NCI-H146 treated with DMSO at 0.1 percent for 48 hours (cell line): ENCODE measurements around the gene YWHAH.

Source experiments
- DNase-seq: peaks from one replicate; lab custom pipeline; 2025; ENCODE audit not compliant: unreplicated experiment; lab: John Stamatoyannopoulos, UW

Gene YWHAH

DNA sequence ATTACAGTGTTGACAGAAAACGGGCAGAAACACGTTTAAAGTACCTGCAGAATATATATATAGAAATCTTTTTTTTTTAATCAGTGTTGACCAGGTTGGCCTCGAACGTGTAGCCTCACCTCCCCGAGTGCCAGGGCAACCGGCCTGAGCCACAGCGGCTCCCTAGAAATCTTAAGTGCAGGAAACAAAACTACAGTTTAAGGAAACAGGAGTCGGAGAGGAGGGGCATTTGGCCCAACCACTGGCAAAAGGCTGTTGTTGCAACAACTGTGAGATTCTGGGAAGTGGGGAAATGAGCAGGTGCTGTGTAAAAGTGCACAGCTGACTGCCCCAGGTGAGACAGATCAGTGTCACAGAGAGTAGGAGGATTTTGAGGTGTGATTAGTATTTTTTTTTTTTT, 3.7 kb downstream of the YWHAH start:
- DNase-seq: no peak

DNA sequence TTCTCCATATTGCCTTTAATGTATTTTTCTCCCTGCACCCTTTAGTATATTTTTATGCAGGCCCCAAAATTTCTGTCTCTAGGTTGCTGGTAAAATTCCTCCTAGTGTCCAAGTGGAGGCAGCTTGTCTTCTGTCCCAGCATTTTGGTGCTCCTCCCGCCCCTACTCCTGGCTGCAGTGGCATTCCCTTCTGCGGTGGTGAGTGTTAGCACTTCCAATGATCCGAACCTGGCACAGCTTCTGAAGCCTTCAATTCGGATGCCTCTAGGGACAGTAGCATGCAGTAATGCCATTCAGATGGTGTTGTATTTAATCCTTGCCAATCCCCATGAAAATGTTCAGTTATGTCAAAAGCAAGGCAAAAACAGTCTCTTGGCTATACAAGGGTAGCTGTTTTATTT, 5.9 kb downstream of the YWHAH start:
- no peak for DNase-seq

DNA sequence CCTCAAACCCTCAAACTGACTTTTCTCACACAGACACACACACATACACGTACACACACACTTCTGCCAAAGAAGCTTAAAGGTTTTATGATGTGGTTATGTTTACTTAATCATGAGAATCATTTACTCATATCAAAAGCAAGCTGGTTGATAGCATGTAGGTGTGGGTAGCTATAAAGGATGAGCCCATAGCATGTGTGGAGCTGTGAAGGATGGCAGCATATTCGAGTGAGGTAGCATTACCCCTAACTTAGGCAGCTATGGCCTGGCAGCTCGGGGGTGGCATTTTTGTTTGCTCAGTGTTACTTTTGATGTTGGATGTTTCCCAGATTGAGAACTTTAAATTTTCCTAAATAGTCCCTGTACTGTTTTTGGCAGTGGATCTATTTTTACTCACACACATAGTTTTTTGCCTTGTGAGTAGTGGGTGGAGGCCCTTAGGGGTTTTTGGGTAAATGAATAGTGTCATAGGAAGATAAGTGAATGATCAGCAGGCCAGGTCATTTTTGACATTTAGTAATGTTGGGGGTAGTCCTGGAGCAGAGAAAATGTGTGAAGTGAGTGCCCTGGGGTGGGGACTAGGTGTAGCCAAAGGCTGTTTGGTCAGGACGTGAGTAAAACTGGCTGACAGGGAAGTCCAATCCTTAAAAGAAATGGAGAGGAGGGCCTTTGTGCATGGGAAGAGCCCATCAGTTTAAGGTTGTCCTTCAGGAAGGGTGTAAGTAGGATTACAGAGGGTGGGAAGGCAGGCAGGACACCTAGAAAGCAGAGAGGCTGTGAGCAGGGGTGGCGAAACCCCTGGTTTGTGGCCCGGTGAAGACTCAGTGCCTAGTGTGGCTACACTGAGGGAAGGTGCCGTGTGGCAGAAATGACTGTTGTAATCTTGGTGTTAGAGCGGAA, 7.1 kb downstream of the YWHAH start:
- no peak for DNase-seq

DNA sequence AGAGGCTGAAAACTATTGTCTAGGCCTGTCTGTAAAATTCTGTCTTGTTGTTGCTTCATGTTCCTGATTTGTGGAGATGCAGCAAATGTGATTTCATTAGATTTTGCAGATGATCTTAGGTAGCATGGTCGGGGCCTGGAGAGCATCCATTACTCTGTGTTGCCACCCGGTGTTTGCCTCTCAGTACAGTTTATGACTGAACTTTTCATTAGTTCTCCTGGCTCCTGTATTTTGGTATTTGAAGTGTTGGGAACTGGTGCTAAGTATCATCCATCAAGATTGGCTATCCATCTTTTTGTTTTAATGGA, 7.7 kb downstream of the YWHAH start:
- no peak for DNase-seq

DNA sequence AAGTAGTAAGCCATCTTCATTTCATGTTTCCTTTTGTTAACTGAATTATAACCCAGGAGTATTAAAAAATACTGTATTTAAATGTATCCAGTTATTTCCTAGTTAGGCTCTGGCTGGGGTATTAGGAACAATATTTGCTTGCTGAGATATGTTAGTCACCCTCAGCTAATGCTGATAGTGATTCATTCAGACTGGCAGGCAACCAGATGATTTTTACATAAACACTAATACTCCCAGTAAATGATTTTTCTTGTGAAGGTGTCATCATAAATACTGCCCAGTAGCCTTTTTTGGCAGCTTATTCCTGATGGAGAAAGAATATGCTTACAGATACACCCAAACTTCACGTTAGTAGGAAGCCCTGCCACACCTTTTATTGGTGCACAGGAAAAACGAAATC, 8.1 kb downstream of the YWHAH start:
- no peak for DNase-seq

DNA sequence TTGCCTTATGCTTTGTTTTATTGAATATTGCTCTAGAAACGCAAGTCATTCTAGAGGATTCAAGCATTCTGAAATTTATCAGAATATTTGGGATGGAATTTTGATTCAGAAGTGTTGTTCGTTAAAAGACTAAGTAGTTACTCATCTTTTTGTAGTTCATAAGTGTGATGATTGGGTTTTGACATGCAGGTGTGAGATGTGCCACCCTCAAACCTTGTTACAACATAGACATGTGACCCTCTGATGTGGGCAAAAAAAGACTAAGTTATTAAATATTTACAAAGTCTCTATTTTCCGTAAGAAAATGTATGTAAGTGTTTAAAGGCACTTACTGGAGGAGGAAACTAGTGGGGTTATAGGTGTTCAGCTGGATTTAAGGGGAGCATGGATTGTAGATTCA, 8.9 kb downstream of the YWHAH start:
- DNase-seq: no peak

DNA sequence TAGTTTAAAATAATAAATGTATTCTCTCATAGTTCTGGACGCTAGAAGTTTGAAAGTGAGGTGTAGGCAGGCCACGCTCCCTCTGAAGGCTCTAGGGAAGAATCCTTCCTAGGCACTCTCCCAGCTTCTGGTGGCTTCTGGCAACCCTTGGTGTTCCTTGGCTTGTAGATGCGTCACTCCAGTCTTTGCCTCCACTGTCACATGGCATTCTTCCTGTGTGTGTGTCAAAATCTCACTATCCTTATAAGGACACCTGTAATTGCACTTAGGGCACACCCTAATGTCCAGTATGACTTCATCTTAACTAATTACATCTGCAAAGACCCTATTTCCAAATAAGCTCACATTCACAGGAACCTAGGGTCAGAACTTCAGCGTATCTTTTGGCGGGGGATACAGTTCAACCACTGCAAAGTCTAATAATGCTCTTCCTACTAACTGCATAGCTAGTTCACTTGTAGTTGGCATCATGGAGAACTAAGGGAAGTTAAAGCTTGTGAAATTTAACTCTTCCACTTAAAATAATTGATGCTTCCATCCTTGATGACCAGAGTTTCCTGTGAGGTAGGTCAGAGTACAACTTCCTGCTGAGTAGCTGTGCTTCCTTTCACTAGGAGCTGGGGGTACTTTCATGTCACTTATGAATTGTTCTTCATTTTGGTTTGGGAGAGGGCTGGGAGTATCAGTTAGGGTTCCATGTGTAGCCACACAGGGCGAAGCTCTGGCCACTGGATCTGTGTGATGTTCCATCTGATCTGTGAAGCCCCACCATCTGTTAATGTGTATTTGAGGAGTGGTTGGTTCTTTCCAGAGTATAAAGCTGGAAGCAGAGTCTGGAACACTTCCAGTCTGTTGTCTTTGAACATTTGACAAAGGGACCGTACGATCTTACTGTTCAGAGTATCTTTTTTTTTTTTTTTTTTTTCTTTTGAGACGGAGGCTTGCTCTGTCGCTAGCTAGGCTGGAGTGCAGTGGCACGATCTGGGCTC, 10.5 kb downstream of the YWHAH start:
- DNase-seq: no peak

DNA sequence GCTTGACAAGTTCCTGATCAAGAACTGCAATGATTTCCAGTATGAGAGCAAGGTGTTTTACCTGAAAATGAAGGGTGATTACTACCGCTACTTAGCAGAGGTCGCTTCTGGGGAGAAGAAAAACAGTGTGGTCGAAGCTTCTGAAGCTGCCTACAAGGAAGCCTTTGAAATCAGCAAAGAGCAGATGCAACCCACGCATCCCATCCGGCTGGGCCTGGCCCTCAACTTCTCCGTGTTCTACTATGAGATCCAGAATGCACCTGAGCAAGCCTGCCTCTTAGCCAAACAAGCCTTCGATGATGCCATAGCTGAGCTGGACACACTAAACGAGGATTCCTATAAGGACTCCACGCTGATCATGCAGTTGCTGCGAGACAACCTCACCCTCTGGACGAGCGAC, 12.0 kb downstream of the YWHAH start:
- DNase-seq: no peak

DNA sequence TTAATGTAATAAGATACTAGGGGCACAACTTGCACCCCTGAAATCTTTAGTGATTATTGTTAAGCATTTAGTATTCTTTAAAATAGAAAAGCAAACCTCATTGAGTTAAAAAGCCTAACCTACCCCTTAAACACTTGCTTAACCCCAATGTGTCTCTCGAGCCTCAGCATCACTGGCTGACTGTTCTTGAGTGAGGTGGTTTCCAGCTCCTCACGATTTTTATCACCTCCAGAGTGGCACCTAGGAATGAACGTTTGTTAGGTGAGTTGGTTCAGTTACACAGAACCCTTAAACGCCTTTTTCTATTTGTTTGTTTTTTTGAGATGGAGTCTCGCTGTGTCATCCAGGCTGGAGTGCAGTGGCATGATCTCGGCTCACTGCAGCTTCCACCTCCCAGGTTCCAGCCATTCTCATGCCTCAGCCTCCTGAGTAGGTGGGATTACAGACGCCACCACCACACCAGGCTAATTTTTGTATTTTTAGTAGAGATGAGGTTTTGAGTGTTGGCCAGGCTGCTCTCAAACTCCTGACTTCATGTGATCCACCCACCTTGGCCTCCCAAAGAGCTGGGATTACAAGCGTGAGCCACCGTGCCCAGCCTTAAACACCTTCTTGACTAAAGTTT, 13.7 kb downstream of the YWHAH start:
- DNase-seq: no peak

DNA sequence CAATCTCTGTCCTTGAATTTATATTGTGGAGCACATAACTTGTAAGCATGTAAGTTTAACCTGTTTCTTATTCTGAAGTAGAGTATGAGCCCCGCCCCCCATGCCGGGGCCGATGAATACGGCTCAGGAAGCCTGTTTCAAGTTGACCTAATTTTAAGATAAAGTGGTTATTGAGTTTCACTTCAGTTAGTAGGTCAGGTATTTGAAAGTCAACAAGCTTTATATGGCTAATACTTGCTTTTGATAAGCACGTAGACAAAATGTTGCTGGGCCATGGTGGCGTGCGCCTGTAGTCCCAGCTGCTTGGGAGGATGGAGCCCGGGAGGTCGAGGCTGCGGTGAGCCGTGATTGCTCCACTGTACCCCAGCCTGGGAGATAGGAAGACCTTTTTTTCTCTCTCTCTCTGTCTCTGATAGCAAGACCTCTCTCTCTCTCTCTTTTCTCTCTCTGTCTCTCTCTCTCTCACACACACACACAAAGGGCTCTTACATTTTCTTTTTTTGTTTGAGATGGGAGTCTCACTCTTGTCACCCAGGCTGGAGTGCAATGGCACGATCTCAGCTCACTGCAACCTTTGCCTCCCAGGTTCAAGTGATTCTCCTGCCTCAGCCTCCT, 14.4 kb downstream of the YWHAH start:
- DNase-seq: no peak

DNA sequence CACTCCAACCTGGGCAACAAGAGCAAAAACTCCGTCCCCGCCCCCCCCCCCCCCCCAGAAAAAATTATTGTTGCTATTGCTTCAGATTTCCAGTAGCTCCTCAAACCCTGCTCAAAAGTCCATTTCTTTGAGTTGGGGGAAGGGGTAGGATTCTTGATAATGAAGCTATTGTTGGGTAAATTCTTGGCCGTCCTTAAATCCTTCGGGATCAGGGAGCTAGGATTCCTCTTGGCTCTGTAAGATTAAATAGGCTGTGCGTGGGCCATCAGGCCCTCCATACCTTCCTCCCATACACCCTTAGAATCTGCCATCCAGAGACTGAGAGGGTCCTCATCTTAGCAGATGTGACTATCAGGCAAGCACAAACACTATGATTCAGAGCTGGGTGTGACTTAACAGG, 16.4 kb downstream of the YWHAH start:
- no peak for DNase-seq

DNA sequence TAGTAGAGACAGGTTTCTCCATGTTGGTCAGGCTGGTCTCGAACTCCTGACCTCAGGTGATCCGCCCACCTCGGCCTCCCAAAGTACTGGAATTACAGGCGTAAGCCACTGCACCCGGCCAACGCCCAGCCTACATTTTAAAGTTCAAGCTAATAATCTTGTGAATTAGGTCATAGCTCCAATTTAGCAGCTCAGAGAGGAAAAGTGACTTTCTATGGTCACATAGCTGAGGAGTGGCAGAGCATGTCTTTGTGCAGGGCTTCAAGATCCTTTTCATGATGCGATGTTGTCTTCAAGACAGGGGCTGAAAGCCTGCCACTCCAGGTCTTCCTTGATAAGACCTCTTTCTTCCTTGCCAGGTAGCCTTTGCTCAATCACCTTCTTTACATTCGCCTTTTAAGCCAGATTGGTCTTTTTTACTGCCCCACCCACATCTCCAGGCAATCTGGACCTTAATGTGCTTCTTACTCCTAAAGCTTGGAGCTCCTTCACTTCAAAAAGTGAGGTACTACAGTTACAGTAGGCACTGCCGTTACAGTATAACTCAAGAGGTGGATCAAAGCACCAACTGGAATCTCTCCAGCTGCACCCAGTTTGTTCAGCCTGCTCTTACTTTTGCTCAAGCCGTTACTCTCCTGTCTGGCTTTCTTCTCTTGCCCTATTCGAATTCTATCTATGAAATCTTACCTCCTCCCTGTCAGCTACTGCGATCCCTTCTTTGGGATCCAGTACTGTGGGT, 18.2 kb downstream of the YWHAH start:
- DNase-seq: no peak

DNA sequence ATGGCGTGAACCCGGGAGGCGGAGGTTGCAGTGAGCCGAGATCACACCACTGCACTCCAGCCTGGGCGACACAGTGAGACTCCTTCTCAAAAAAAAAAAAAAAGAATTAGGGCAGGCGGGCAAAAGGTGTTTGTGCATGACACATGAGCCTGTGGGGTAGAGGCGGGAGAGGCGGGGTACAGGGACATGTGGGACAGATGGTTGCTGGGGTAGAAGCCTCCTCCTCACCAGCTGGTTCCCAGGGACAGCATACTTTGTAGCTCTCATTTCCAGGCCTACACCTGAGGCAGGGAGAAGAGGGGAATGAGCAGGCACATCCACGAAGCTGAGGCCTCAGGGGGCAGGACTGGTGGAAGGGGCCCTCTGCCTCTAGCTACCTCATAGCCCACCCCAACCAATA, 23.7 kb downstream of the YWHAH start:
- no peak for DNase-seq

DNA sequence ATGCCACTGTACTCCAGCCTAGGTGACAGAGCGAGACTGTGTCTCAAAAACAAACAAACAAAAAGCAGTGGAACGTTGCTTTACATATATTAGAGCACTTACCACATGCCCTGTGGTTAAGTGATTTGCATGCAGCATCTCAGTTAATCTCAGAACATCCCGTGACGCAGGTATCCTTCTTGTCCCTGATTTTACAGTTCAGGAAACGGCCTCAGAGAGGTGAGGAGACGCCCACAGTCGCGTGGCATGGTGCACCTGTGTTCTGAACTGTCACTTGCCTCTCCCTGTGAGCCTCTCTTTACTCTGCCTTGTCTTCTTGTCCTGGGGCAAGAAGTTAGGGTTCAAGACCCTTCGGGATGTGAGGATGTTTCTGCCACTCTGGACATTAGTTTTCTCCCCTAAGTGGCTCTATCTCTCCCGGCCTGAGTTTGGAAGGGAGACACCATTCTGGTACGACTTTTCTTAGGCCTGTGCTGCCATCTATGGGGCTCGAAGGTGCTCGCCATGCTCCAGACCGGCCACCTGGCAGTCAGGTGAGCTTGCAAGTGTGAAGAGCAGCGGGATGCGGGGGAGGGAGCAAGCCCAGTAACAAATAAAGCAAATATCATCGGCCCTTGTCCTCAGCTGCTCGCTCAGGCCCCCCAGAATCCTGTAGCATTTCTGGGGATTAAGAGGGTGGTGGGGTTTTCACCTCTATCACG, 25.6 kb downstream of the YWHAH start:
- DNase-seq: peak; percentile 47

DNA sequence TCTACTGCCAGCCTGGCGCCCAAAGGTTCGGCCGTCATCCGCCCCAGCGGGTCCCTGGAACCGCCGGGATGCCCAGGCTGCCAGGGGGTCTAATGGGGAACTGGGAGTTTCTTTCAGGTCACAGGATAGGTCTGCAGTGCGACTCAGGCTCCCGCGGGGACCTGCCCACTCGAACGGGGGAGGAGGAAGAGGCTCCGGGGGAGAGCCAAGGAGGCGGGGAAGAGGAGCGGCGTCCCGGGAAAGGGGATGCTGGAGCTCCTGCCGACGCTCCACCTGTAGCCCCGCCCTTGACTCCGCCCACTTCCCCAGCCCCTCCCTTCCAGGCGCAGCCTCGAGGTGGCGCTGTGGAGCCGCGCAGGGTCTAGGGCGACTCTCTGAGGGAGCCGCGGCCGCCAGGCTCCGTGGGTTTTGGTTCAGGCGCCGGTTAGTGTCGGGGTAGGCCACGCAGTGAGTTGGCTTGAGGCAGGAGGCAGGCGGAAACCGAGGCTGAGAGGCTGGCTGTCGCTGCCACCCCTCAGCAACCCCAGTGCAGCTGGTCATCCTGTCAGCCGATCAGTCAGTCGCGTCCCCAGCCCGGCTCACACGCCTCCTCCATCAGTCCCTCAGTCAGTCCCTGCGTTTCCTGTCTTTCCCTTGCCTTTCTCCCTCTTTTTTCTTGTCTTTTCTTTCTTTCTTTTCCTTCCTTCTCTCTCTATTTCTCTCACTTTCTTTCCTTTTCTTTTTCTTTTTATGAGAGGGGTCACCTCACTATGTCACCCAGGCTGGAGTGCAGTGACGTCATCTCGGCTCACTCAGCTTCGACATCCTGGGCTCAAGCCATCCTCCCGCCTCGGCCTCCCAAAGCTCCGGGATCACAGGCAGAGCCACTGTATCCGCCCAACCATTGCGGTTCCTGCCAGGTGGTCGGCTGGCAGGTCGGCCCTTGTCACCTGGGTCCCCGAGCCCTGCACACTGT, 26.4 kb downstream of the YWHAH start:
- peak; percentile 43 for DNase-seq

DNA sequence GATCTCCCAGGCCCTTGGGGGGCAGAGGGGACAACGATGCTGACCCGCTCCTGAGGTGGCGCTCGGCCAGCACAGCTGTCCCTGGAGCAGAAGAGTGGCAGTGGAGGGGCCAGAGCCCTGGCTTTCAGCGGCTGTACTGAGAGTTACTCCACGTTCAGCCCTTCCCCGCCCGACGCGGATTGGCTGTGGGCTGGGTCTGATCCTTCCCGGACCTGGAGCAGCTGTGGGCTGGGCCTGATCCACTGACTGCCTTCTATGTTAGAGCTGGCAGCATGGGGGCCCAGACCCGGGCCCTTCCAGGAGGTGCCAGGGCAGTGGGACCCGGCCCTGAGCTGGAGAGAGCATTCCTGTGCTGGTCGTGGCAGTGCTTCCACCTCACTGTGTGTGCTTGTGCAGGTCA, 27.8 kb downstream of the YWHAH start:
- no peak for DNase-seq

DNA sequence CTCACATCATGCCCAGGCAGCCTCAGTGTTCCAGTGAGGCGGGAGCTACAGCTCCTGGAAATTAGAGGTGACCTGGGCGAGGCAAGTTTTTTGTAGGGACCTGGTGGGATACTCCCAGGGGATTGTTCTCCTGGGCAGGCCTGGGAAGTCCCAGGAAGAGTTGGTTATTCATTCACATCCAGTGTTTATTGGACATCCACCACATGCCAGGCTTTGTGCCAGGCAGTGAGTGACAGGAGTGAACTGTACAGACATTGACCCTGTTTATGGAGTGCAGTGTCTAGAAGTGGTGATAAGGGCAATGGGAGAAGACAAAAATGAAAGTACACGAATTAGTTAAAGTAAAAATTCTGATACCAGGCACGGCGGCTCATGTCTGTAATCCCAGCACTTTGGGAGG, 29.4 kb downstream of the YWHAH start:
- DNase-seq: no peak

DNA sequence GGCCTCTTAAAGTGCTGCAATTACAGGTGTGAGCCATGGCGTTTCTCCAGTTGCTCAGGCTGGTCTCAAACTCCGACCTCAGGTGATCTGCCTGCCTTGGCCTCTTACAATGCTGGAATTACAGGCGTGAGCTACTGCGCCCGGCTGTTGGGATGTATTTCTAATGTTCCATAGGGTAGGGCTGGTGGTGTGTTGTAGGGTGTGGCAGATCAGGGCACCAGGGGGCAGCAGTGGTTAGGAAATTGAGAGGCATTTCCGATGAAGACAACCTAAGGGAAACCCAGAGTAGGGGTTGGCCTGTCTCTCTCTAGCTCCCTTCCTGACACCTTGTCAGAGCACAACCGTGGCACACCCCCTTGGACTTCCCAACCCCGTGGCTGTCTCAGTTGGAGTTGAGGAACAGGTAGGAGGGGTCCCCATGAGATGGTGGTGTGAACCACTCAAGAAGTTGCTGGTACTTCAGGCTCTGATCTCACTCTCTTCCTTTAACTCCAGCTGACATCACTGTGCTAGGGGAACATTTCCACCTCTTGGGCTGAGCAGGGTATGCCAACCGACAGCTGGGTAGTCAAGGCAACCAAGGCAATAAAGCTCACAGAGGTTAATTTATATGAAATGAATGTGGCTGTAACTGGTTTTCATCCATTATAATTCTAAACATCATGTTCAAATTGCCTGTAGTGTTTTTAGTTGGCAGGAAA, 33.0 kb downstream of the YWHAH start:
- peak; percentile 73 for DNase-seq
